ENCODE measurements around the gene ATOH8. TPM values are rescaled to one million over a fixed set of nuclear protein-coding genes. Genes with fewer than 3 reads are reported as not detected.
A peak's percentile ranks its signal among the peaks of the same experiment; 100 is the strongest.

The ATOH8 gene
- polyA plus RNA-seq, 2 of the 4 experiments (the other 2 are of a cell fraction): 1.8 to 20.0 TPM

- Histone ChIP-seq H3K27ac (peak overlapping the region in 1 of 2 experiments; percentile 62; a peak in 3 of 6 replicates), H3K4me3 (no peak overlapping the region), H3K9me3 (no peaks in the 10 kb centered on the region), H3K4me1 (peaks cover 45% of the 10 kb centered on the region), H3K4me2 (no peak overlapping the region)
- DNase-seq (ENCODE audit: low read depth in 1 of 2, low spot score in 1 of 2) (no peak), FAIRE-seq (no peak), ATAC-seq (no peak)
- CTCF ChIA-PET: interaction anchor here (0.9 to 4.6 kb wide), 12 partner anchors 11 to 157 kb away, joined by 3 to 52 read pairs (median 5); partner anchors contain the start of gene ATOH8
- WGBS (ENCODE audit: missing lambda C conversion rate): 94% methylated on average over 3 of the region's 3 CpGs
- TF ChIP-seq CHD2 (IDR thresholded peaks at IDR 0.05; ENCODE audit: low read length, partially characterized antibody) (no peak), HDAC2 (IDR thresholded peaks at IDR 0.05) (no peak), BHLHE40 (IDR thresholded peaks at IDR 0.05; ENCODE audit: low read depth, low read length) (no peak), RARB (CRISPR knock-in tag; IDR thresholded peaks at IDR 0.05) (no peak), EHMT2 (IDR thresholded peaks at IDR 0.05; ENCODE audit: low read depth) (no peak), ESRRA (IDR thresholded peaks at IDR 0.05; ENCODE audit: borderline replicate concordance, low read length) (no peak)
- POLR2A ChIA-PET: no interaction called here
These were observed 40.2 kb downstream of the ATOH8 start for GRCh38 chr2:85794038-85794441.

- POLR2A ChIA-PET: no interaction called here
- ATAC-seq: no peak
- WGBS (ENCODE audit: missing lambda C conversion rate): 85% methylated on average over 13 of the region's 14 CpGs
These were observed 40.8 kb downstream of the ATOH8 start for GRCh38 chr2:85794491-85795121.

GRCh38 chr2:85795331-85796045 lies 41.7 kb downstream of the ATOH8 start:
- TF ChIP-seq RARB (CRISPR knock-in tag; IDR thresholded peaks at IDR 0.05) (no peak), MAX (IDR thresholded peaks at IDR 0.05) (no peak), CTCF (IDR thresholded peaks at IDR 0.05) (no peak), ESRRA (IDR thresholded peaks at IDR 0.05; ENCODE audit: borderline replicate concordance, low read length) (no peak), RNF2 (IDR thresholded peaks at IDR 0.05; ENCODE audit: borderline replicate concordance, low read depth) (no peak), HEYL (CRISPR knock-in tag; IDR thresholded peaks at IDR 0.05) (no peak), BHLHE40 (IDR thresholded peaks at IDR 0.05; ENCODE audit: low read depth, low read length) (no peak), KDM1A (IDR thresholded peaks at IDR 0.05; ENCODE audit: low read depth) (no peak), RCOR1 (IDR thresholded peaks at IDR 0.05; ENCODE audit: low read depth, low read length) (no peak), JUNB (IDR thresholded peaks at IDR 0.05) (no peak), MYC (IDR thresholded peaks at IDR 0.05; ENCODE audit: borderline replicate concordance, low read length) (no peak), ZFP36 (IDR thresholded peaks at IDR 0.05; ENCODE audit: borderline replicate concordance, partially characterized antibody) (no peak), MAFK (IDR thresholded peaks at IDR 0.05; ENCODE audit: partially characterized antibody) (no peak), HOXB5 (CRISPR knock-in tag; IDR thresholded peaks at IDR 0.05) (no peak), ZC3H11A (IDR thresholded peaks at IDR 0.05) (no peak), MAZ (IDR thresholded peaks at IDR 0.05; ENCODE audit: borderline replicate concordance, low read depth, low read length) (no peak)
- CTCF ChIA-PET: interaction anchor here (0.5 to 4.6 kb wide), 20 partner anchors 9 to 158 kb away, joined by 3 to 52 read pairs (median 4); partner anchors contain the start of gene ATOH8
- DNase-seq (ENCODE audit: low read depth in 1 of 2, low spot score in 1 of 2) (no peak), FAIRE-seq (no peak), ATAC-seq (no peak; a peak in 1 of 6 replicates)
- Histone ChIP-seq H3K9me3 (peaks cover under 1% of the 10 kb centered on the region; the same call in 2 of the 3 replicates), H3K4me3 (no peak overlapping the region), H3K27ac (peak overlapping the region in 1 of 2 experiments; percentile 62; a peak in 4 of 6 replicates), H3K4me2 (no peak overlapping the region), H3K4me1 (peaks cover 55% of the 10 kb centered on the region)
- 90% methylated on average over 20 of the region's 20 CpGs for WGBS (ENCODE audit: missing lambda C conversion rate)
- POLR2A ChIA-PET: no interaction called here

More at GRCh38 chr2:85794491-85795121, 40.8 kb downstream of the ATOH8 start:
- TF ChIP-seq HES2 (IDR thresholded peaks at IDR 0.05) (no peak), HMGXB4 (CRISPR knock-in tag; IDR thresholded peaks at IDR 0.05; ENCODE audit: borderline replicate concordance) (no peak), HOXA7 (CRISPR knock-in tag; IDR thresholded peaks at IDR 0.05) (no peak)
- DNase-seq (ENCODE audit: low read depth in 1 of 2, low spot score in 1 of 2) (no peak), FAIRE-seq (no peak)
- no peak overlapping the region for H3K4me2 ChIP-seq
- no peak overlapping the region for H3K4me3 ChIP-seq
- CTCF ChIA-PET: interaction anchor here (0.7 to 4.6 kb wide), 18 partner anchors 10 to 157 kb away, joined by 3 to 52 read pairs (median 5); partner anchors contain the start of gene ATOH8
- peak overlapping the region in 1 of 2 experiments; percentile 62; a peak in 3 of 6 replicates for H3K27ac ChIP-seq
- H3K9me3 ChIP-seq: no peaks in the 10 kb centered on the region
- peaks cover 48% of the 10 kb centered on the region for H3K4me1 ChIP-seq

Data from A549 (cell line).